Measurements from ENCODE around the gene CUL7. TPM values are rescaled to one million over a fixed set of nuclear protein-coding genes. Genes with fewer than 3 reads are reported as not detected.

Gene CUL7
- total and polyA plus RNA-seq, 2 of the 8 experiments (the other 6 are each of a cell fraction or from before 2014, with no cell fraction given) = 10.8 to 15.0 TPM

- TF ChIP-seq TAF1 (IDR thresholded peaks at IDR 0.05; ENCODE audit: low read depth, low read length) = peak; percentile 47; the same call in 1 of the 2 replicates
- peak; percentile 82 for TF ChIP-seq SP1 (IDR thresholded peaks at IDR 0.05; ENCODE audit: low read depth, low read length)
- TF ChIP-seq USF2 (IDR thresholded peaks at IDR 0.05; ENCODE audit: low read length) = no peak
- no peak for TF ChIP-seq RAD21 (IDR thresholded peaks at IDR 0.05 in 1 of 2, conservative IDR thresholded peaks at IDR 0.05 in 1 of 2; ENCODE audit: low read depth in 2 of 2, low read length in 2 of 2)
Measured at GRCh38 chr6:43075670-43076463, 22.2 kb upstream of the CUL7 start, which contains the start of gene PTK7 (continued).
